Breast epithelium (tissue), 3 donors: ENCODE results near the gene GALNT7.

ENCODE experiments used
- POLR2A ChIP-seq: fragments of 450-650 bp; IDR thresholded peaks from one replicate; pipeline ENCODE4 v1.6.1; 2016; ENCODE audit warnings: antibody characterized with exemption, mild to moderate bottlenecking, moderate library complexity
- TF ChIP-seq, protein P1 (sequence below), 3 donors: fragments of 450-650 bp; IDR thresholded peaks; one replicate each; pipeline ENCODE4 v1.5.1; 2016 to 2017; ENCODE audit warnings: antibody characterized with exemption in 3 of 3, mild to moderate bottlenecking in 3 of 3, moderate library complexity in 3 of 3

DNA sequence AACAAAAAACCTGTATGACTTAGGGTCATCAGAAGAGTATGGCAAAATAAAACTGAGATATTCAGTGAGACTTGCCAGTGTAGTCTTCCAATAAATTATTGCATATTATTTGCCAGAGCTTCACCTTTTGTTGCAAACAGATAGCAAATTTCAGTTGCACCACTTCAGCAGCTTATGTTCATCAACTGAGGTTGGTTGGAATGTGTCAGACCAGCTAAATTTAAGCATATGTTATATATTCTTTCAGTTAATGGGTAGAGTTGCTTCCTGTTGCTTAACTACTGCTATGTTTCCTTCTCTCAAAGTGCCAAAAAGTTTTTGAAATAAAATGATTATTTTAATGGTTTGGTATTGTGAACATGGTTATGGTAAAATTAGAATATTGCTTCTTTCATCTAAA is 61.5 kb downstream of the GALNT7 start:
- TF ChIP-seq POLR2A: no peak
- TF ChIP-seq, protein P1, sequence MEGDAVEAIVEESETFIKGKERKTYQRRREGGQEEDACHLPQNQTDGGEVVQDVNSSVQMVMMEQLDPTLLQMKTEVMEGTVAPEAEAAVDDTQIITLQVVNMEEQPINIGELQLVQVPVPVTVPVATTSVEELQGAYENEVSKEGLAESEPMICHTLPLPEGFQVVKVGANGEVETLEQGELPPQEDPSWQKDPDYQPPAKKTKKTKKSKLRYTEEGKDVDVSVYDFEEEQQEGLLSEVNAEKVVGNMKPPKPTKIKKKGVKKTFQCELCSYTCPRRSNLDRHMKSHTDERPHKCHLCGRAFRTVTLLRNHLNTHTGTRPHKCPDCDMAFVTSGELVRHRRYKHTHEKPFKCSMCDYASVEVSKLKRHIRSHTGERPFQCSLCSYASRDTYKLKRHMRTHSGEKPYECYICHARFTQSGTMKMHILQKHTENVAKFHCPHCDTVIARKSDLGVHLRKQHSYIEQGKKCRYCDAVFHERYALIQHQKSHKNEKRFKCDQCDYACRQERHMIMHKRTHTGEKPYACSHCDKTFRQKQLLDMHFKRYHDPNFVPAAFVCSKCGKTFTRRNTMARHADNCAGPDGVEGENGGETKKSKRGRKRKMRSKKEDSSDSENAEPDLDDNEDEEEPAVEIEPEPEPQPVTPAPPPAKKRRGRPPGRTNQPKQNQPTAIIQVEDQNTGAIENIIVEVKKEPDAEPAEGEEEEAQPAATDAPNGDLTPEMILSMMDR (IDR thresholded peaks at IDR 0.05): no peak
